Tibial nerve (tissue), 4 donors: ENCODE measurements around the gene CLDN16.

ENCODE experiments used
- EP300 ChIP-seq, 2 donors: sonication (generic); formaldehyde crosslinking; IDR thresholded peaks; one replicate each; pipeline ENCODE4 v1.6.1; 2017; ENCODE audit warnings: antibody characterized with exemption in 2 of 2, mild to moderate bottlenecking in 1 of 2
- TF ChIP-seq, protein P1 (sequence below), 5 experiments: fragments of 200-600 bp in 3 of 5; fragments of 450-650 bp in 2 of 5; sonication (generic) in 3 of 5; IDR thresholded peaks; one replicate each; pipeline ENCODE4 v1.5.1; 2016 to 2019; ENCODE audit warnings: antibody characterized with exemption in 5 of 5, mild to moderate bottlenecking in 3 of 5, moderate library complexity in 2 of 5

DNA sequence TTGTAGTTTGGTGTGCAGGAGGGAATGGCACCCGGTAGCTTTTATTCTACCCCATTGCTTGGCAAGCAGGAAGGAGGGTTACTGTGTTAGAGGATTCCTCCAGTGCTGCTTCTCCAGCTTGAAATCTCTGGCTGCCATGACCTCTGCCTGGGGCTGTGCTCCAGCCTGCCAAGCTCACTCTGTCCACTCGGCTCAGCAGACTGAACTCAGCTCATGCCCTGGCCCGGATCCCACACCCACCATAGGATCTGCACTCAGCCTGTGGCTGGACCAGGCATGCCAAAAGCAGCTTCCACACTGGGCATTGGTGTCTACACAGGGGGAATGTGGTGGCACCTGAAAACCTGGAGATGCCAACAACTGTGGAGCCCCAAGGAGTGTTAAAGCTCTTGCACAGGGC, 26.3 kb downstream of the CLDN16 start:
- TF ChIP-seq, protein P1, sequence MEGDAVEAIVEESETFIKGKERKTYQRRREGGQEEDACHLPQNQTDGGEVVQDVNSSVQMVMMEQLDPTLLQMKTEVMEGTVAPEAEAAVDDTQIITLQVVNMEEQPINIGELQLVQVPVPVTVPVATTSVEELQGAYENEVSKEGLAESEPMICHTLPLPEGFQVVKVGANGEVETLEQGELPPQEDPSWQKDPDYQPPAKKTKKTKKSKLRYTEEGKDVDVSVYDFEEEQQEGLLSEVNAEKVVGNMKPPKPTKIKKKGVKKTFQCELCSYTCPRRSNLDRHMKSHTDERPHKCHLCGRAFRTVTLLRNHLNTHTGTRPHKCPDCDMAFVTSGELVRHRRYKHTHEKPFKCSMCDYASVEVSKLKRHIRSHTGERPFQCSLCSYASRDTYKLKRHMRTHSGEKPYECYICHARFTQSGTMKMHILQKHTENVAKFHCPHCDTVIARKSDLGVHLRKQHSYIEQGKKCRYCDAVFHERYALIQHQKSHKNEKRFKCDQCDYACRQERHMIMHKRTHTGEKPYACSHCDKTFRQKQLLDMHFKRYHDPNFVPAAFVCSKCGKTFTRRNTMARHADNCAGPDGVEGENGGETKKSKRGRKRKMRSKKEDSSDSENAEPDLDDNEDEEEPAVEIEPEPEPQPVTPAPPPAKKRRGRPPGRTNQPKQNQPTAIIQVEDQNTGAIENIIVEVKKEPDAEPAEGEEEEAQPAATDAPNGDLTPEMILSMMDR (IDR thresholded peaks at IDR 0.05): no peak
- TF ChIP-seq EP300 (IDR thresholded peaks at IDR 0.05): no peak
